GM19397 (cell line): ENCODE measurements around the gene FGB.

Experiments
- ATAC-seq: cut with Tn5 transposase; IDR thresholded peaks from one replicate; pipeline ENCODE4 v1.9.1; 2021; ENCODE audit warnings: mild to moderate bottlenecking, moderate library complexity; ENCODE audit not compliant: unreplicated experiment

The FGB gene

GRCh38 chr4:154617820-154618317 lies 55.1 kb downstream of the FGB start:
- ATAC-seq: no peak

DNA sequence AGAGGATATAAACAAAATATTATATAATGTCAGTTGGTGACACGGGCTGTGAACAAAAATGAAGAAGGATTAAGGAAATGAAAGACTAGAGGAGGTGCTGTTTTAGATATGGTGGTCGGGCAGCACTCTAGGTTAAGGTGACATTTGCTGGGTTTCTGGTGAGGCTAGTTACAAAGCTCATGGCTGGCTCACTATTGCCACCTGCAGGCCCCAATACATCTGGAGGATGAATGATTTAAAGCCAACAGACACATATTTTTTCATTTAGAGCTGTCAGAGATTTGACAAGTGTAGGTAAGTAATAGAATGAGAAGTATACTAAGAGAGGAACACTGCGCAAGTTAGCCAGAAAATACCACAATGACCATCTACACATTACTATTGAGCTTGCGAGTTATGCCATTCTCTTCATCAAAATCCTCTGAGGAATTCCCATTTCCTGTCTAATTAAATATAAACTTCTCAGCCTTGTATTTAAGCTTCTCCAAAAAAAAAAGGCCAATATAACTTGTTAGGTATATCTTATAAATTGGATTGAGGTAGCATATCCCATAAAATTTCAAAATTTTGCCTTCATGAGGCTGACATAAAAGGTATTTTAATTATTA lies 56.0 kb downstream of the FGB start:
- ATAC-seq: peak; percentile 63

GRCh38 chr4:154620111-154620510 lies 57.3 kb downstream of the FGB start:
- no peak for ATAC-seq
